Measurements from ENCODE around the gene NEDD8.

Gene NEDD8

GRCh38 chr14:24179961-24180796, 52.0 kb downstream of the NEDD8 start:
- TF ChIP-seq TAF1 (IDR thresholded peaks at IDR 0.05; ENCODE audit: borderline replicate concordance, insufficient read depth, low read length) (no peak), POLR2AphosphoS5 (IDR thresholded peaks at IDR 0.05; ENCODE audit: low read depth, low read length) (no peak), SIN3A (IDR thresholded peaks at IDR 0.05; ENCODE audit: borderline replicate concordance, insufficient read depth, low read length) (no peak), FOXP2 (optimal IDR thresholded peaks at IDR 0.05; ENCODE audit: borderline replicate concordance, extremely low read depth, extremely low read length, insufficient read depth) (no peak)
- TF ChIP-seq, protein P1, sequence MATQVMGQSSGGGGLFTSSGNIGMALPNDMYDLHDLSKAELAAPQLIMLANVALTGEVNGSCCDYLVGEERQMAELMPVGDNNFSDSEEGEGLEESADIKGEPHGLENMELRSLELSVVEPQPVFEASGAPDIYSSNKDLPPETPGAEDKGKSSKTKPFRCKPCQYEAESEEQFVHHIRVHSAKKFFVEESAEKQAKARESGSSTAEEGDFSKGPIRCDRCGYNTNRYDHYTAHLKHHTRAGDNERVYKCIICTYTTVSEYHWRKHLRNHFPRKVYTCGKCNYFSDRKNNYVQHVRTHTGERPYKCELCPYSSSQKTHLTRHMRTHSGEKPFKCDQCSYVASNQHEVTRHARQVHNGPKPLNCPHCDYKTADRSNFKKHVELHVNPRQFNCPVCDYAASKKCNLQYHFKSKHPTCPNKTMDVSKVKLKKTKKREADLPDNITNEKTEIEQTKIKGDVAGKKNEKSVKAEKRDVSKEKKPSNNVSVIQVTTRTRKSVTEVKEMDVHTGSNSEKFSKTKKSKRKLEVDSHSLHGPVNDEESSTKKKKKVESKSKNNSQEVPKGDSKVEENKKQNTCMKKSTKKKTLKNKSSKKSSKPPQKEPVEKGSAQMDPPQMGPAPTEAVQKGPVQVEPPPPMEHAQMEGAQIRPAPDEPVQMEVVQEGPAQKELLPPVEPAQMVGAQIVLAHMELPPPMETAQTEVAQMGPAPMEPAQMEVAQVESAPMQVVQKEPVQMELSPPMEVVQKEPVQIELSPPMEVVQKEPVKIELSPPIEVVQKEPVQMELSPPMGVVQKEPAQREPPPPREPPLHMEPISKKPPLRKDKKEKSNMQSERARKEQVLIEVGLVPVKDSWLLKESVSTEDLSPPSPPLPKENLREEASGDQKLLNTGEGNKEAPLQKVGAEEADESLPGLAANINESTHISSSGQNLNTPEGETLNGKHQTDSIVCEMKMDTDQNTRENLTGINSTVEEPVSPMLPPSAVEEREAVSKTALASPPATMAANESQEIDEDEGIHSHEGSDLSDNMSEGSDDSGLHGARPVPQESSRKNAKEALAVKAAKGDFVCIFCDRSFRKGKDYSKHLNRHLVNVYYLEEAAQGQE (IDR thresholded peaks at IDR 0.05; ENCODE audit: insufficient read depth in 1 of 2, low read depth in 2 of 2, low read length in 2 of 2): no peak

GRCh38 chr14:24179294-24179960, 52.7 kb downstream of the NEDD8 start:
- no peak for TF ChIP-seq TAF1 (IDR thresholded peaks at IDR 0.05; ENCODE audit: borderline replicate concordance, insufficient read depth, low read length)
- TF ChIP-seq POLR2AphosphoS5 (IDR thresholded peaks at IDR 0.05; ENCODE audit: low read depth, low read length): no peak
- no peak for TF ChIP-seq SIN3A (IDR thresholded peaks at IDR 0.05; ENCODE audit: borderline replicate concordance, insufficient read depth, low read length)
- no peak for TF ChIP-seq FOXP2 (optimal IDR thresholded peaks at IDR 0.05; ENCODE audit: borderline replicate concordance, extremely low read depth, extremely low read length, insufficient read depth)
- TF ChIP-seq, protein P1 (IDR thresholded peaks at IDR 0.05; ENCODE audit: insufficient read depth in 1 of 2, low read depth in 2 of 2, low read length in 2 of 2): no peak

- TF ChIP-seq, protein P1 (IDR thresholded peaks at IDR 0.05; ENCODE audit: insufficient read depth in 1 of 2, low read depth in 2 of 2, low read length in 2 of 2): no peak
- TF ChIP-seq SIN3A (IDR thresholded peaks at IDR 0.05; ENCODE audit: borderline replicate concordance, insufficient read depth, low read length) (no peak), FOXP2 (optimal IDR thresholded peaks at IDR 0.05; ENCODE audit: borderline replicate concordance, extremely low read depth, extremely low read length, insufficient read depth) (no peak), POLR2AphosphoS5 (IDR thresholded peaks at IDR 0.05; ENCODE audit: low read depth, low read length) (no peak), TAF1 (IDR thresholded peaks at IDR 0.05; ENCODE audit: borderline replicate concordance, insufficient read depth, low read length) (no peak)
Measured at GRCh38 chr14:24178399-24179178, 53.6 kb downstream of the NEDD8 start.

GRCh38 chr14:24177891-24178290, 54.3 kb downstream of the NEDD8 start:
- TF ChIP-seq, protein P1 (IDR thresholded peaks at IDR 0.05; ENCODE audit: insufficient read depth in 1 of 2, low read depth in 2 of 2, low read length in 2 of 2): no peak
- no peak for TF ChIP-seq SIN3A (IDR thresholded peaks at IDR 0.05; ENCODE audit: borderline replicate concordance, insufficient read depth, low read length)
- no peak for TF ChIP-seq POLR2AphosphoS5 (IDR thresholded peaks at IDR 0.05; ENCODE audit: low read depth, low read length)

Measured in PFSK-1 (cell line).